Astrocyte of the cerebellum (primary cell): ENCODE data around the gene RELN.

Experiments used
- DNase-seq: peaks from one replicate; pipeline ENCODE4 v3.0.0-alpha.2; 2011; ENCODE audit warnings: low read depth
- H3K4me3 ChIP-seq: 2 replicates; pipeline ENCODE4 v1.5.1; 2011; ENCODE audit warnings: mild to moderate bottlenecking, low read depth, low read length, moderate library complexity
- CTCF ChIP-seq: IDR thresholded peaks from 2 replicates; pipeline ENCODE4 v1.5.1; 2012; ENCODE audit warnings: low read length, low read depth, moderate library complexity, mild to moderate bottlenecking; ENCODE audit errors: missing control alignments
- in situ Hi-C: cut with HindIII; loops from 2 replicates; pipeline ENCODE4 v1.10.0; 2017; ENCODE audit warnings: low sequenced_read_pairs

RELN gene

GRCh38 chr7:103423467-103424179 is 565.8 kb downstream of the RELN start:
- in situ Hi-C loops = no loop called here
- no peak for TF ChIP-seq CTCF
- no peak overlapping the region for H3K4me3 ChIP-seq
- no peak for DNase-seq
